Measurements from ENCODE around the gene GMPS.

- no peak for TF ChIP-seq POLR2A (IDR thresholded peaks at IDR 0.05)
- no peak for TF ChIP-seq CTCF (IDR thresholded peaks at IDR 0.05)
These were observed 24.3 kb upstream of the GMPS start for GRCh38 chr3:155846119-155846518.
